HT-29 (cell line): ENCODE measurements around the gene PDE11A. TPM values are rescaled to one million over a fixed set of nuclear protein-coding genes. Genes with fewer than 3 reads are reported as not detected.

Source experiments
- DNase-seq: peaks from one replicate; pipeline ENCODE4 v3.0.0-alpha.2; 2015; ENCODE audit warnings: low spot score
- total RNA-seq: library from RNA; depleted of rRNA; stranded (reverse); fragments of >200 nt; shearing (Covaris generic); gene quantifications from 2 replicates; pipeline ENCODE4 v1.2.3, GENCODE V29; 2014

PDE11A gene
- total RNA-seq, 1 experiment from 2014 or later: not detected

GRCh38 chr2:177698281-177698680, 374.3 kb downstream of the PDE11A start:
- DNase-seq: no peak

GRCh38 chr2:177694348-177694747, 378.2 kb downstream of the PDE11A start:
- no peak for DNase-seq

GRCh38 chr2:177693658-177694339, 378.8 kb downstream of the PDE11A start:
- no peak for DNase-seq

GRCh38 chr2:177692783-177693269, 379.8 kb downstream of the PDE11A start:
- DNase-seq: peak; percentile 20

- DNase-seq: no peak
Observed at GRCh38 chr2:177692042-177692782, 380.4 kb downstream of the PDE11A start.

GRCh38 chr2:177691177-177691576, 381.4 kb downstream of the PDE11A start:
- no peak for DNase-seq

GRCh38 chr2:177689623-177690022, 383.0 kb downstream of the PDE11A start:
- no peak for DNase-seq

- DNase-seq: no peak
Observed at GRCh38 chr2:177688844-177689243, 383.7 kb downstream of the PDE11A start.

- no peak for DNase-seq
Observed at GRCh38 chr2:177683661-177684069, 388.9 kb downstream of the PDE11A start.

- DNase-seq: no peak
Observed at GRCh38 chr2:177682836-177683660, 389.5 kb downstream of the PDE11A start.

GRCh38 chr2:177682006-177682405, 390.6 kb downstream of the PDE11A start:
- DNase-seq: no peak

GRCh38 chr2:177680866-177681712, 391.5 kb downstream of the PDE11A start:
- DNase-seq: no peak

- no peak for DNase-seq
Observed at GRCh38 chr2:177679611-177680605, 392.7 kb downstream of the PDE11A start.

GRCh38 chr2:177678939-177679338, 393.6 kb downstream of the PDE11A start:
- no peak for DNase-seq

GRCh38 chr2:177676636-177677035, 395.9 kb downstream of the PDE11A start:
- DNase-seq: no peak

- no peak for DNase-seq
Observed at GRCh38 chr2:177675825-177676224, 396.8 kb downstream of the PDE11A start.

GRCh38 chr2:177675350-177675821, 397.2 kb downstream of the PDE11A start:
- DNase-seq: no peak

GRCh38 chr2:177673602-177674595, 398.7 kb downstream of the PDE11A start:
- peak; percentile 10 for DNase-seq
